Measurements from ENCODE around the gene ANTXR1.

ANTXR1 gene

GRCh38 chr2:68980956-68981355 lies 32.0 kb upstream of the ANTXR1 start:
- Histone ChIP-seq H3K27me3 (ENCODE audit: insufficient read depth, low read length) (no peaks in the 10 kb centered on the region), H3K9me3 (ENCODE audit: insufficient read depth, low read depth, low read length) (no peaks in the 10 kb centered on the region), H3K36me3 (ENCODE audit: insufficient read depth, low read depth, low read length) (no peaks in the 10 kb centered on the region), H3K9ac (ENCODE audit: low read depth, low read length) (no peak overlapping the region), H3K4me3 (ENCODE audit: low read length) (no peak overlapping the region), H3K27ac (ENCODE audit: low read length) (no peak overlapping the region), H3K4me1 (ENCODE audit: insufficient read depth, low read length) (no peaks in the 10 kb centered on the region)

- H3K4me1 ChIP-seq (ENCODE audit: insufficient read depth, low read length) = no peaks in the 10 kb centered on the region
- H3K9me3 ChIP-seq (ENCODE audit: insufficient read depth, low read depth, low read length) = no peaks in the 10 kb centered on the region
- H3K36me3 ChIP-seq (ENCODE audit: insufficient read depth, low read depth, low read length) = no peaks in the 10 kb centered on the region
- no peak overlapping the region for H3K9ac ChIP-seq (ENCODE audit: low read depth, low read length)
- no peak overlapping the region for H3K27ac ChIP-seq (ENCODE audit: low read length)
- no peak overlapping the region for H3K4me3 ChIP-seq (ENCODE audit: low read length)
- H3K27me3 ChIP-seq (ENCODE audit: insufficient read depth, low read length) = no peaks in the 10 kb centered on the region
Observed at GRCh38 chr2:68987021-68987503, 25.9 kb upstream of the ANTXR1 start.

GRCh38 chr2:68989035-68989434 lies 23.9 kb upstream of the ANTXR1 start:
- Histone ChIP-seq H3K9me3 (ENCODE audit: insufficient read depth, low read depth, low read length) (no peaks in the 10 kb centered on the region), H3K9ac (ENCODE audit: low read depth, low read length) (no peak overlapping the region), H3K36me3 (ENCODE audit: insufficient read depth, low read depth, low read length) (no peaks in the 10 kb centered on the region), H3K27ac (ENCODE audit: low read length) (no peak overlapping the region), H3K4me1 (ENCODE audit: insufficient read depth, low read length) (no peaks in the 10 kb centered on the region), H3K4me3 (ENCODE audit: low read length) (no peak overlapping the region), H3K27me3 (ENCODE audit: insufficient read depth, low read length) (no peaks in the 10 kb centered on the region)

- Histone ChIP-seq H3K9ac (ENCODE audit: low read depth, low read length) (no peak overlapping the region), H3K27me3 (ENCODE audit: insufficient read depth, low read length) (no peaks in the 10 kb centered on the region), H3K36me3 (ENCODE audit: insufficient read depth, low read depth, low read length) (no peaks in the 10 kb centered on the region), H3K27ac (ENCODE audit: low read length) (no peak overlapping the region), H3K4me1 (ENCODE audit: insufficient read depth, low read length) (no peaks in the 10 kb centered on the region), H3K9me3 (ENCODE audit: insufficient read depth, low read depth, low read length) (no peaks in the 10 kb centered on the region), H3K4me3 (ENCODE audit: low read length) (no peak overlapping the region)
Observed at GRCh38 chr2:68992341-68992740, 20.6 kb upstream of the ANTXR1 start.

GRCh38 chr2:68992933-68993332 lies 20.0 kb upstream of the ANTXR1 start:
- no peak overlapping the region for H3K9ac ChIP-seq (ENCODE audit: low read depth, low read length)
- no peak overlapping the region for H3K27ac ChIP-seq (ENCODE audit: low read length)
- H3K4me3 ChIP-seq (ENCODE audit: low read length) = no peak overlapping the region
- no peaks in the 10 kb centered on the region for H3K9me3 ChIP-seq (ENCODE audit: insufficient read depth, low read depth, low read length)
- H3K4me1 ChIP-seq (ENCODE audit: insufficient read depth, low read length) = no peaks in the 10 kb centered on the region
- no peaks in the 10 kb centered on the region for H3K27me3 ChIP-seq (ENCODE audit: insufficient read depth, low read length)
- H3K36me3 ChIP-seq (ENCODE audit: insufficient read depth, low read depth, low read length) = no peaks in the 10 kb centered on the region

- H3K9ac ChIP-seq (ENCODE audit: low read depth, low read length) = no peak overlapping the region
- H3K4me3 ChIP-seq (ENCODE audit: low read length) = no peak overlapping the region
- no peaks in the 10 kb centered on the region for H3K27me3 ChIP-seq (ENCODE audit: insufficient read depth, low read length)
- no peaks in the 10 kb centered on the region for H3K36me3 ChIP-seq (ENCODE audit: insufficient read depth, low read depth, low read length)
- H3K27ac ChIP-seq (ENCODE audit: low read length) = no peak overlapping the region
- H3K9me3 ChIP-seq (ENCODE audit: insufficient read depth, low read depth, low read length) = no peaks in the 10 kb centered on the region
- H3K4me1 ChIP-seq (ENCODE audit: insufficient read depth, low read length) = no peaks in the 10 kb centered on the region
Observed at GRCh38 chr2:68993660-68994059, 19.3 kb upstream of the ANTXR1 start.

GRCh38 chr2:68994864-68995263 lies 18.1 kb upstream of the ANTXR1 start:
- Histone ChIP-seq H3K36me3 (ENCODE audit: insufficient read depth, low read depth, low read length) (no peaks in the 10 kb centered on the region), H3K27ac (ENCODE audit: low read length) (no peak overlapping the region), H3K9ac (ENCODE audit: low read depth, low read length) (no peak overlapping the region), H3K27me3 (ENCODE audit: insufficient read depth, low read length) (no peaks in the 10 kb centered on the region), H3K4me3 (ENCODE audit: low read length) (no peak overlapping the region), H3K9me3 (ENCODE audit: insufficient read depth, low read depth, low read length) (no peaks in the 10 kb centered on the region), H3K4me1 (ENCODE audit: insufficient read depth, low read length) (no peaks in the 10 kb centered on the region)

GRCh38 chr2:68995916-68996315 lies 17.1 kb upstream of the ANTXR1 start:
- H3K27ac ChIP-seq (ENCODE audit: low read length) = no peak overlapping the region
- H3K4me1 ChIP-seq (ENCODE audit: insufficient read depth, low read length) = no peaks in the 10 kb centered on the region

GRCh38 chr2:68997401-68997800 lies 15.6 kb upstream of the ANTXR1 start:
- H3K4me1 ChIP-seq (ENCODE audit: insufficient read depth, low read length) = no peaks in the 10 kb centered on the region
- H3K36me3 ChIP-seq (ENCODE audit: insufficient read depth, low read depth, low read length) = no peaks in the 10 kb centered on the region
- no peak overlapping the region for H3K4me3 ChIP-seq (ENCODE audit: low read length)
- no peaks in the 10 kb centered on the region for H3K27me3 ChIP-seq (ENCODE audit: insufficient read depth, low read length)
- no peak overlapping the region for H3K27ac ChIP-seq (ENCODE audit: low read length)
- H3K9ac ChIP-seq (ENCODE audit: low read depth, low read length) = no peak overlapping the region
- H3K9me3 ChIP-seq (ENCODE audit: insufficient read depth, low read depth, low read length) = peaks cover 13% of the 10 kb centered on the region; the same call in 1 of the 2 replicates

More at GRCh38 chr2:68995916-68996315, 17.1 kb upstream of the ANTXR1 start:
- Histone ChIP-seq H3K4me3 (ENCODE audit: low read length) (no peak overlapping the region), H3K9ac (ENCODE audit: low read depth, low read length) (no peak overlapping the region), H3K36me3 (ENCODE audit: insufficient read depth, low read depth, low read length) (no peaks in the 10 kb centered on the region), H3K9me3 (ENCODE audit: insufficient read depth, low read depth, low read length) (no peaks in the 10 kb centered on the region), H3K27me3 (ENCODE audit: insufficient read depth, low read length) (no peaks in the 10 kb centered on the region)

GRCh38 chr2:69001879-69002278 lies 11.1 kb upstream of the ANTXR1 start:
- Histone ChIP-seq H3K4me3 (ENCODE audit: low read length) (no peak overlapping the region), H3K9me3 (ENCODE audit: insufficient read depth, low read depth, low read length) (peaks cover 13% of the 10 kb centered on the region; the same call in 1 of the 2 replicates), H3K9ac (ENCODE audit: low read depth, low read length) (no peak overlapping the region), H3K36me3 (ENCODE audit: insufficient read depth, low read depth, low read length) (no peaks in the 10 kb centered on the region), H3K27me3 (ENCODE audit: insufficient read depth, low read length) (no peaks in the 10 kb centered on the region), H3K27ac (ENCODE audit: low read length) (no peak overlapping the region), H3K4me1 (ENCODE audit: insufficient read depth, low read length) (no peaks in the 10 kb centered on the region)

- Histone ChIP-seq H3K27ac (ENCODE audit: low read length) (no peak overlapping the region), H3K4me3 (ENCODE audit: low read length) (no peak overlapping the region), H3K9ac (ENCODE audit: low read depth, low read length) (no peak overlapping the region), H3K4me1 (ENCODE audit: insufficient read depth, low read length) (no peaks in the 10 kb centered on the region), H3K36me3 (ENCODE audit: insufficient read depth, low read depth, low read length) (no peaks in the 10 kb centered on the region), H3K27me3 (ENCODE audit: insufficient read depth, low read length) (no peaks in the 10 kb centered on the region), H3K9me3 (ENCODE audit: insufficient read depth, low read depth, low read length) (peaks cover 13% of the 10 kb centered on the region; the same call in 1 of the 2 replicates)
Observed at GRCh38 chr2:69003731-69004130, 9.2 kb upstream of the ANTXR1 start.

- Histone ChIP-seq H3K4me1 (ENCODE audit: insufficient read depth, low read length) (no peaks in the 10 kb centered on the region), H3K36me3 (ENCODE audit: insufficient read depth, low read depth, low read length) (no peaks in the 10 kb centered on the region), H3K4me3 (ENCODE audit: low read length) (no peak overlapping the region), H3K27me3 (ENCODE audit: insufficient read depth, low read length) (peaks cover 11% of the 10 kb centered on the region), H3K27ac (ENCODE audit: low read length) (no peak overlapping the region), H3K9me3 (ENCODE audit: insufficient read depth, low read depth, low read length) (peaks cover 2% of the 10 kb centered on the region; the same call in 1 of the 2 replicates), H3K9ac (ENCODE audit: low read depth, low read length) (no peak overlapping the region)
Observed at GRCh38 chr2:69007169-69007568, 5.8 kb upstream of the ANTXR1 start.
